Mesenteric fat pad (tissue), 1 donor: ENCODE data around the gene EPB41L4A. TPM values are rescaled to one million over a fixed set of nuclear protein-coding genes. Genes with fewer than 3 reads are reported as not detected.
"Not testable (repeated sequence)": the region's sequence is repeated elsewhere in the genome, so short reads cannot be mapped to it uniquely, and the experiment has no call there.

Experiments used
- DNase-seq: peaks from one replicate; pipeline ENCODE4 v3.0.0-alpha.2; 2020; ENCODE audit warnings: low spot score
- total RNA-seq: library from RNA; stranded (reverse); fragmentation: NEBNext Ultra II Directional; extraction: Animal tissue kit (Norgen Biotek cat#: 25700); gene quantifications from one replicate; pipeline ENCODE4 v1.2.1, GENCODE V29; 2021
- donor health status: DM: yes; HTN: yes; CAD: no.

EPB41L4A gene
- total RNA-seq, 1 donor from 2014 or later: 30.2 TPM

GRCh38 chr5:112258571-112258970 lies 160.5 kb downstream of the EPB41L4A start:
- DNase-seq: no peak

GRCh38 chr5:112257976-112258375 lies 161.1 kb downstream of the EPB41L4A start:
- no peak for DNase-seq

- DNase-seq: no peak
These were observed 162.1 kb downstream of the EPB41L4A start for GRCh38 chr5:112257005-112257404.

GRCh38 chr5:112254303-112254702 lies 164.8 kb downstream of the EPB41L4A start:
- no peak for DNase-seq

- DNase-seq: no peak
These were observed 165.4 kb downstream of the EPB41L4A start for GRCh38 chr5:112253478-112254250.

- no peak for DNase-seq
These were observed 168.5 kb downstream of the EPB41L4A start for GRCh38 chr5:112250551-112250950.

GRCh38 chr5:112248623-112249022 lies 170.5 kb downstream of the EPB41L4A start:
- DNase-seq: no peak

GRCh38 chr5:112247960-112248359 lies 171.1 kb downstream of the EPB41L4A start:
- DNase-seq: no peak

- DNase-seq: no peak
These were observed 173.4 kb downstream of the EPB41L4A start for GRCh38 chr5:112245656-112246055.

- no peak for DNase-seq
These were observed 179.1 kb downstream of the EPB41L4A start for GRCh38 chr5:112239996-112240395.

- DNase-seq: no peak
These were observed 180.6 kb downstream of the EPB41L4A start for GRCh38 chr5:112238473-112238872.

- no peak for DNase-seq
These were observed 181.6 kb downstream of the EPB41L4A start for GRCh38 chr5:112237456-112237855.

- no peak for DNase-seq
These were observed 185.1 kb downstream of the EPB41L4A start for GRCh38 chr5:112234000-112234399.

- DNase-seq: no peak
These were observed 186.4 kb downstream of the EPB41L4A start for GRCh38 chr5:112232667-112233066.

GRCh38 chr5:112230606-112231005 lies 188.5 kb downstream of the EPB41L4A start:
- DNase-seq: no peak

- no peak for DNase-seq
These were observed 190.4 kb downstream of the EPB41L4A start for GRCh38 chr5:112228667-112229066.

- no peak for DNase-seq
These were observed 191.0 kb downstream of the EPB41L4A start for GRCh38 chr5:112227911-112228631.

GRCh38 chr5:112226215-112226614 lies 192.9 kb downstream of the EPB41L4A start:
- no peak for DNase-seq

GRCh38 chr5:112222997-112223396 lies 196.1 kb downstream of the EPB41L4A start:
- DNase-seq: not testable (repeated sequence)

- DNase-seq: no peak
These were observed 197.9 kb downstream of the EPB41L4A start for GRCh38 chr5:112221128-112221527.

- no peak for DNase-seq
These were observed 200.1 kb downstream of the EPB41L4A start for GRCh38 chr5:112219000-112219399.

GRCh38 chr5:112217843-112218579 lies 201.1 kb downstream of the EPB41L4A start:
- DNase-seq: no peak
